ENCODE measurements around the gene APPBP2. TPM values are rescaled to one million over a fixed set of nuclear protein-coding genes. Genes with fewer than 3 reads are reported as not detected.
A peak's percentile ranks its signal among the peaks of the same experiment; 100 is the strongest.

Gene APPBP2
- total RNA-seq, 3 donors from 2014 or later, result 26.6 to 41.9 (median 30.2) TPM

DNA sequence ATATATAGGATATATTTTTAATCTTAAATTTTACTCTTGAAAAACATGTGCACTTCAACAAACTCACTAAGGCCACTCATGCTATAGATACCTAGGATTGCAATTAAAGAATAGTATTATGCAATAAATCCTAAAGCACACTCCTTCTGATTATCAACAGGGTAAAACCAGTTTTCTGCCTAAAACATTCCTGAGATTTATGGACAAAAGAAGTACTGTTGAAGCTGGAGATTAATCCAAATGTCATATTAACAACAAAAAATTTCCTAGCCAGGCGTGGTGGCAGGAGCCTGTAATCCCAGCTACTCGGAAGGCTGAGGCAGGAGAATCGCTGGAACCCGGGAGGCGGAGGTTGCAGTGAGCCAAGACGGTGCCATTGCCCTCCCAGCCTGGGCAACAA lies 82.3 kb downstream of the APPBP2 start:
- Histone ChIP-seq H3K4me1 (no peaks in the 10 kb centered on the region), H3K27me3 (no peaks in the 10 kb centered on the region), H3K9me3 (no peaks in the 10 kb centered on the region), H3K27ac (no peak overlapping the region), H3K36me3 (no peaks in the 10 kb centered on the region), H3K4me3 (no peak overlapping the region)
- TF ChIP-seq POLR2A (IDR thresholded peaks at IDR 0.05) (no peak), POLR2AphosphoS5 (IDR thresholded peaks at IDR 0.05) (no peak)
- TF ChIP-seq, protein P1, sequence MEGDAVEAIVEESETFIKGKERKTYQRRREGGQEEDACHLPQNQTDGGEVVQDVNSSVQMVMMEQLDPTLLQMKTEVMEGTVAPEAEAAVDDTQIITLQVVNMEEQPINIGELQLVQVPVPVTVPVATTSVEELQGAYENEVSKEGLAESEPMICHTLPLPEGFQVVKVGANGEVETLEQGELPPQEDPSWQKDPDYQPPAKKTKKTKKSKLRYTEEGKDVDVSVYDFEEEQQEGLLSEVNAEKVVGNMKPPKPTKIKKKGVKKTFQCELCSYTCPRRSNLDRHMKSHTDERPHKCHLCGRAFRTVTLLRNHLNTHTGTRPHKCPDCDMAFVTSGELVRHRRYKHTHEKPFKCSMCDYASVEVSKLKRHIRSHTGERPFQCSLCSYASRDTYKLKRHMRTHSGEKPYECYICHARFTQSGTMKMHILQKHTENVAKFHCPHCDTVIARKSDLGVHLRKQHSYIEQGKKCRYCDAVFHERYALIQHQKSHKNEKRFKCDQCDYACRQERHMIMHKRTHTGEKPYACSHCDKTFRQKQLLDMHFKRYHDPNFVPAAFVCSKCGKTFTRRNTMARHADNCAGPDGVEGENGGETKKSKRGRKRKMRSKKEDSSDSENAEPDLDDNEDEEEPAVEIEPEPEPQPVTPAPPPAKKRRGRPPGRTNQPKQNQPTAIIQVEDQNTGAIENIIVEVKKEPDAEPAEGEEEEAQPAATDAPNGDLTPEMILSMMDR (IDR thresholded peaks at IDR 0.05), result no peak
- intact Hi-C loops (cut with DNase I; ENCODE audit: low total_unique reads), result no loop called here
- no peak for DNase-seq (ENCODE audit: low spot score in 2 of 2)

DNA sequence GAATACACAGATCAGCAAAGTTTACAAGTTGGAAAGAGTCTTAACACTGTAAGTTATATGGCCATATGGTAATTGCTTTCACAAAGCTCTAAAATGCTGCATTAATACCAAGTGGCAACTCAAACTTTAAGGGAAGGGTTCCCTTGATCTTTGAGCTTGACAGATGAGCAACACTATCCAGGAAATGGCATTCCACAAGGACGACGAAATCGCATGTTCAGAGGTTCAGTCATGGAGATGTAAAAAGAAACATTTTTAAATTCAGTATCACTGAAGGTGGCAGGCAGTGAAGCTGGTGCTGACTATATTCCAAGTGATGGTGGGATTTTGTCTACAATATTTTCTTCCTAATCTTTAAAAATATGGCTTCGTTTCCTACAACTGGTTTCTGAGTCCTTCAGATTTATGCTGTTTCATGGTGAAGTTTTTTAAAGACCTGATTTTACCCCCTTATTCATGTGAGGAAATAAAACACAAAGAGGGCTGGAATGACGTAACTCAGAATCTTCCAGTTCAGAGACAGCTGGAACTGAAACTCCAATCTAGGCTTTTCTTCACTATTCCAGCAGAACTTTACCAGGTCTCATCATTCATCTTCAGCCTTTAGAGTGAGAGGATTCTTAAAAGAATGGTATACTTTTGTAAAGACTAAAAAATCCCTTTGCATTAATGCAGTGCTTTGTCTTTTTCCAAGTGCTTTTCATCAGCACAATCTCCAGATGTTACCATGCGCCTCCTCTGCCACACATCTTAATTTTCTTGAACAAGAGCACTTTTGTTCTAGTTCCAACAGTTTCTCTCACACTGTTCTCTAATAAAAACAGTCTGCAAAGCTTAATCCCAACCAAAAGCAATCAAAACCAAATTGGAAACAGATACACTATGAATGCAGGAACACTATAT lies 83.5 kb downstream of the APPBP2 start:
- peak overlapping the region in 1 of 2 donors; percentile 9 for H3K27ac ChIP-seq
- TF ChIP-seq, protein P1 (IDR thresholded peaks at IDR 0.05), result no peak
- no peak for TF ChIP-seq POLR2A (IDR thresholded peaks at IDR 0.05)
- no peak for TF ChIP-seq POLR2AphosphoS5 (IDR thresholded peaks at IDR 0.05)

DNA sequence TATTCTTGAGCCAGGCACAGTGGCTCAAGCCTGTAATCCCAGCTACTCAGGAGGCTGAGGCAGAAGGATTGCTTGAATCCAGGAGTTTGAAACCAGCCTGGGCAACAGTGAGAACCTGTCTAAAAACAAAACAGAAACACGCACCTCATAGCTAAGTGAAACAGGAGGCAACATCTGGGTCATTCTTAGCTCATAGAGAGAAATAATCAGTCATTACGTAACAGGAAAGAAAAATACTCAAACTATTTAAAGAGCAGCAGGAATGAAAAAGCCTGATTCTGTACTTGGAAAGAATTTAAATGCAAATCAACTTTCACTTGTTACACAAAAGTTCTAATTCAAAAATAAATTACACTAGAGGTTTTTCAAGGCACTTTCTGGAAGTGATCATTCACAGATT lies 86.5 kb downstream of the APPBP2 start:
- Histone ChIP-seq H3K4me1 (no peaks in the 10 kb centered on the region), H3K4me3 (no peak overlapping the region), H3K27me3 (no peaks in the 10 kb centered on the region), H3K27ac (no peak overlapping the region), H3K36me3 (no peaks in the 10 kb centered on the region), H3K9me3 (no peaks in the 10 kb centered on the region)
- intact Hi-C loops (cut with DNase I; ENCODE audit: low total_unique reads), result no loop called here
- no peak for DNase-seq (ENCODE audit: low spot score in 2 of 2)
- TF ChIP-seq POLR2AphosphoS5 (IDR thresholded peaks at IDR 0.05), result no peak
- TF ChIP-seq, protein P1 (IDR thresholded peaks at IDR 0.05), result no peak
- no peak for TF ChIP-seq POLR2A (IDR thresholded peaks at IDR 0.05)

More for the DNA sequence above, 83.5 kb downstream of the APPBP2 start:
- Histone ChIP-seq H3K27me3 (no peaks in the 10 kb centered on the region), H3K4me1 (no peaks in the 10 kb centered on the region), H3K9me3 (no peaks in the 10 kb centered on the region), H3K4me3 (no peak overlapping the region), H3K36me3 (no peaks in the 10 kb centered on the region)
- no peak for DNase-seq (ENCODE audit: low spot score in 2 of 2)
- intact Hi-C loops (cut with DNase I; ENCODE audit: low total_unique reads), result no loop called here

DNA sequence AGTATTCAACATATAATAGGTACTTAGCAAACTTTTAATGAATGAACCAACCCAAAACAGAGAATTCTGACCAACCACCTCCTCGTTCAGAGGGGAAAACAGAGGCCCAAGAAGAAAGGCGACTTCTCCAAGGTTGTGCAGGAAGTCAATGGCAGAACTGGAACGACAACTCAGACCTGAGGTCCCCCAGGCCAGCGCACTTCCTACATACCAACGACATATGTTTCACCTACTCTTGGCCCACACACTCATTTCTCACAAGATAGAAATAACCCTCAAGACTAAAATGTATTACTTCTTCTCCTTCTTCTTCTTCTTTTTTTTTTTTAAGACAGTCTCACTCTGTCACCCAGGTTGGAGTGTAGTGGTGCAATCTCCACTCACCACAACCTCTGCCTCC lies 89.4 kb downstream of the APPBP2 start:
- no peak overlapping the region for H3K27ac ChIP-seq
- no peaks in the 10 kb centered on the region for H3K36me3 ChIP-seq
- H3K27me3 ChIP-seq, result no peaks in the 10 kb centered on the region
- intact Hi-C loops (cut with DNase I; ENCODE audit: low total_unique reads), result no loop called here
- no peak overlapping the region for H3K4me3 ChIP-seq
- DNase-seq (ENCODE audit: low spot score in 2 of 2), result no peak
- H3K4me1 ChIP-seq, result no peaks in the 10 kb centered on the region
- TF ChIP-seq, protein P1 (IDR thresholded peaks at IDR 0.05), result no peak
- TF ChIP-seq POLR2A (IDR thresholded peaks at IDR 0.05) (no peak), POLR2AphosphoS5 (IDR thresholded peaks at IDR 0.05) (no peak)
- H3K9me3 ChIP-seq, result no peaks in the 10 kb centered on the region

Measured in breast epithelium (tissue), 4 donors.